Activated T-cell treated with anti-CD3 and anti-CD28 coated beads, Interleukin-2, amount 50 U/mL, for 24 hours (primary cell): Measurements from ENCODE around the gene SERINC2.

Source experiments
- DNase-seq: peaks from one replicate; pipeline ENCODE4 v3.0.0-alpha.2; 2020
- H3K27ac Mint-ChIP-seq: 2 replicates; pipeline ENCODE4 v1.8.0; 2020; ENCODE audit warnings: mild to moderate bottlenecking, mixed read lengths
- H3K27me3 Mint-ChIP-seq: 2 replicates; pipeline ENCODE4 v1.8.0; 2020; ENCODE audit warnings: mixed read lengths
- H3K36me3 Mint-ChIP-seq: 2 replicates; pipeline ENCODE4 v1.8.0; 2020; ENCODE audit warnings: low read depth, mixed read lengths
- H3K4me1 Mint-ChIP-seq: 2 replicates; pipeline ENCODE4 v1.8.0; 2020; ENCODE audit warnings: low read depth, mixed read lengths
- H3K4me3 Mint-ChIP-seq: 2 replicates; pipeline ENCODE4 v1.8.0; 2020; ENCODE audit warnings: mild to moderate bottlenecking, moderate library complexity, mixed read lengths
- H3K9me3 Mint-ChIP-seq: 2 replicates; pipeline ENCODE4 v1.8.0; 2020; ENCODE audit warnings: mixed read lengths

Gene SERINC2

GRCh38 chr1:31412732-31413404 lies at the start of gene SERINC2:
Gene SERINC2, plus strand, starts transcription at chr1:31413213. Its CDS starts 53 bp downstream, at chr1:31413266.
- no peaks in the 10 kb centered on the region for H3K9me3 Mint-ChIP-seq
- H3K27ac Mint-ChIP-seq, result no peak within 1 kb of the TSS
- peaks cover 9% of the 10 kb centered on the region for H3K4me1 Mint-ChIP-seq
- peak within 1 kb of the TSS; percentile 68 for H3K4me3 Mint-ChIP-seq
- DNase-seq, result peak; percentile 56
- H3K36me3 Mint-ChIP-seq, result no peaks in the 10 kb centered on the region
- H3K27me3 Mint-ChIP-seq, result peaks cover 74% of the 10 kb centered on the region

- Mint-ChIP-seq H3K36me3 (peaks cover 48% of the 10 kb centered on the region), H3K27ac (no peak overlapping the region), H3K27me3 (no peaks in the 10 kb centered on the region), H3K9me3 (no peaks in the 10 kb centered on the region), H3K4me1 (no peaks in the 10 kb centered on the region), H3K4me3 (no peak overlapping the region)
- no peak for DNase-seq
Measured at GRCh38 chr1:31364561-31365250, 48.3 kb upstream of the SERINC2 start.

DNA sequence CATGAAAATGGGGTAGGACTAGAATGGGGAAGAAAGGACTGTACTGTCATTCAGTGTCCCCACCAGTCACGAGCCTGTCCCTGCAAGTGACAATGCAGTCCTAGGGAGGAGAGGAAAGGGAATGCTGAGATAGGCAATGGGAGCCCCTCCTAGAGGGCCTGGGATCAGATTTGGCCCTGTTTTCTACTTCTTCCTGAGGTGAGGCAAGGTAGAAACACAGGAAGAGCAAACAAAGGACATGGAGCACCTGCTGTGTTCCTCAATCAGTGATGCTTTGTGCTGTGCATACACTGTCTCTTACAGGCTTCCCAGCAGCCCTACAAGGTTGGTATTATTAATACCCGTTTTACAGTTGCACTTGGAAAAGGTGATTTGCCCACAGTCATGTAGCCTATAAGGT lies 46.2 kb upstream of the SERINC2 start:
- no peak for DNase-seq
- Mint-ChIP-seq H3K4me1 (no peaks in the 10 kb centered on the region), H3K36me3 (peaks cover 35% of the 10 kb centered on the region), H3K9me3 (no peaks in the 10 kb centered on the region), H3K4me3 (no peak overlapping the region), H3K27me3 (no peaks in the 10 kb centered on the region), H3K27ac (no peak overlapping the region)

DNA sequence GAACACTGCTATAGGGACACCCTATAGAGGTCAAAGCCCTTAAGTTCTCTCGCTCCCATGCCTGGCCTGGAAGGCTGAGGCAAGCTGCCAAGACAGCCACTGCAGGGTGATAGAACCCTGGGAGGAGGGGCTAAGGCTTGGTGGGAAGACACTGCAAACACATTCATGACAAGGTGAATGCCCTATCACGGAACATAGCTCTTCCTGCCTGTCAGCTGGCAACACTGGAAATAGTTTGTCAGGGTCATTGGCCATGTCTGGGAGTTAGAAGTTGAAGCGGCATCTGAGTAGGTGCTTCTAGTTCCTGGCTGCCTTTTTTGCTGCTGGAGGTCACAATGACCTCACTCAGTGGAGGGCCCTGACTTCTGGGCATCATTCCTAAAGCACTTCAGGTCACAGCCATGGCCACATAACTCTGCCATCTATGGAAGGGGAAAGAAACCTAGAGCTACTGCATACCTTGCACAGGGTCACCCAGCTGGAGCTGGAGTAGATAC lies 44.4 kb upstream of the SERINC2 start:
- Mint-ChIP-seq H3K4me3 (no peak overlapping the region), H3K27me3 (peaks cover 10% of the 10 kb centered on the region), H3K4me1 (peaks cover 11% of the 10 kb centered on the region), H3K9me3 (no peaks in the 10 kb centered on the region), H3K36me3 (peaks cover 29% of the 10 kb centered on the region), H3K27ac (no peak overlapping the region)
- no peak for DNase-seq

- no peak for DNase-seq
Measured at GRCh38 chr1:31370021-31370420, 43.0 kb upstream of the SERINC2 start.

GRCh38 chr1:31370565-31370964 lies 42.4 kb upstream of the SERINC2 start:
- peaks cover 10% of the 10 kb centered on the region for H3K27me3 Mint-ChIP-seq
- H3K36me3 Mint-ChIP-seq, result peaks cover 11% of the 10 kb centered on the region
- no peak overlapping the region for H3K27ac Mint-ChIP-seq
- H3K4me1 Mint-ChIP-seq, result peaks cover 14% of the 10 kb centered on the region
- H3K4me3 Mint-ChIP-seq, result no peak overlapping the region
- no peaks in the 10 kb centered on the region for H3K9me3 Mint-ChIP-seq
- DNase-seq, result no peak

More at GRCh38 chr1:31370021-31370420, 43.0 kb upstream of the SERINC2 start:
- Mint-ChIP-seq H3K4me3 (no peak overlapping the region), H3K27ac (no peak overlapping the region), H3K36me3 (peaks cover 15% of the 10 kb centered on the region), H3K9me3 (no peaks in the 10 kb centered on the region), H3K4me1 (peaks cover 14% of the 10 kb centered on the region), H3K27me3 (peaks cover 10% of the 10 kb centered on the region)

- Mint-ChIP-seq H3K4me1 (peaks cover 14% of the 10 kb centered on the region), H3K27ac (no peak overlapping the region)
Measured at GRCh38 chr1:31371121-31371959, 41.7 kb upstream of the SERINC2 start.

GRCh38 chr1:31372051-31372450 lies 41.0 kb upstream of the SERINC2 start:
- H3K4me3 Mint-ChIP-seq, result no peak overlapping the region
- no peak overlapping the region for H3K27ac Mint-ChIP-seq
- H3K4me1 Mint-ChIP-seq, result peaks cover 14% of the 10 kb centered on the region
- H3K27me3 Mint-ChIP-seq, result peaks cover 10% of the 10 kb centered on the region
- peaks cover 5% of the 10 kb centered on the region for H3K36me3 Mint-ChIP-seq
- no peaks in the 10 kb centered on the region for H3K9me3 Mint-ChIP-seq
- DNase-seq, result no peak

More at GRCh38 chr1:31371121-31371959, 41.7 kb upstream of the SERINC2 start:
- DNase-seq, result no peak
- peaks cover 10% of the 10 kb centered on the region for H3K27me3 Mint-ChIP-seq
- H3K9me3 Mint-ChIP-seq, result no peaks in the 10 kb centered on the region
- no peak overlapping the region for H3K4me3 Mint-ChIP-seq
- peaks cover 7% of the 10 kb centered on the region for H3K36me3 Mint-ChIP-seq

GRCh38 chr1:31372751-31373055 lies 40.3 kb upstream of the SERINC2 start:
- H3K9me3 Mint-ChIP-seq, result no peaks in the 10 kb centered on the region
- H3K27ac Mint-ChIP-seq, result no peak overlapping the region
- no peak for DNase-seq
- no peaks in the 10 kb centered on the region for H3K36me3 Mint-ChIP-seq
- H3K4me1 Mint-ChIP-seq, result peaks cover 14% of the 10 kb centered on the region
- H3K4me3 Mint-ChIP-seq, result peak overlapping the region; percentile 65
- H3K27me3 Mint-ChIP-seq, result peaks cover 10% of the 10 kb centered on the region

GRCh38 chr1:31373056-31373896 lies 39.7 kb upstream of the SERINC2 start, which contains the start of gene FABP3:
Gene FABP3, minus strand, starts transcription at chr1:31373076. Its CDS starts 62 bp downstream, at chr1:31373014.
- H3K9me3 Mint-ChIP-seq, result no peaks in the 10 kb centered on the region
- peaks cover 14% of the 10 kb centered on the region for H3K4me1 Mint-ChIP-seq
- peaks cover 10% of the 10 kb centered on the region for H3K27me3 Mint-ChIP-seq
- no peaks in the 10 kb centered on the region for H3K36me3 Mint-ChIP-seq
- peak within 1 kb of the TSS; percentile 65 for H3K4me3 Mint-ChIP-seq
- peak; percentile 51 for DNase-seq
- H3K27ac Mint-ChIP-seq, result peak within 1 kb of the TSS; percentile 27

GRCh38 chr1:31373897-31374486 lies 39.0 kb upstream of the SERINC2 start:
- H3K36me3 Mint-ChIP-seq, result no peaks in the 10 kb centered on the region
- no peak for DNase-seq
- H3K4me1 Mint-ChIP-seq, result peaks cover 14% of the 10 kb centered on the region
- peaks cover 10% of the 10 kb centered on the region for H3K27me3 Mint-ChIP-seq
- H3K4me3 Mint-ChIP-seq, result peak overlapping the region; percentile 65
- H3K9me3 Mint-ChIP-seq, result no peaks in the 10 kb centered on the region
- no peak overlapping the region for H3K27ac Mint-ChIP-seq

- H3K4me1 Mint-ChIP-seq, result peaks cover 14% of the 10 kb centered on the region
- peaks cover 10% of the 10 kb centered on the region for H3K27me3 Mint-ChIP-seq
- DNase-seq, result no peak
- no peak overlapping the region for H3K4me3 Mint-ChIP-seq
- no peak overlapping the region for H3K27ac Mint-ChIP-seq
- H3K36me3 Mint-ChIP-seq, result no peaks in the 10 kb centered on the region
- H3K9me3 Mint-ChIP-seq, result no peaks in the 10 kb centered on the region
Measured at GRCh38 chr1:31374511-31375196, 38.4 kb upstream of the SERINC2 start.
